Measurements from ENCODE around the gene HOXD10. TPM values are rescaled to one million over a fixed set of nuclear protein-coding genes. Genes with fewer than 3 reads are reported as not detected.

The HOXD10 gene
- total and polyA plus RNA-seq, 9 of the 15 experiments (the other 6 are each of a cell fraction or from before 2014, with no cell fraction given), result not detected

DNA sequence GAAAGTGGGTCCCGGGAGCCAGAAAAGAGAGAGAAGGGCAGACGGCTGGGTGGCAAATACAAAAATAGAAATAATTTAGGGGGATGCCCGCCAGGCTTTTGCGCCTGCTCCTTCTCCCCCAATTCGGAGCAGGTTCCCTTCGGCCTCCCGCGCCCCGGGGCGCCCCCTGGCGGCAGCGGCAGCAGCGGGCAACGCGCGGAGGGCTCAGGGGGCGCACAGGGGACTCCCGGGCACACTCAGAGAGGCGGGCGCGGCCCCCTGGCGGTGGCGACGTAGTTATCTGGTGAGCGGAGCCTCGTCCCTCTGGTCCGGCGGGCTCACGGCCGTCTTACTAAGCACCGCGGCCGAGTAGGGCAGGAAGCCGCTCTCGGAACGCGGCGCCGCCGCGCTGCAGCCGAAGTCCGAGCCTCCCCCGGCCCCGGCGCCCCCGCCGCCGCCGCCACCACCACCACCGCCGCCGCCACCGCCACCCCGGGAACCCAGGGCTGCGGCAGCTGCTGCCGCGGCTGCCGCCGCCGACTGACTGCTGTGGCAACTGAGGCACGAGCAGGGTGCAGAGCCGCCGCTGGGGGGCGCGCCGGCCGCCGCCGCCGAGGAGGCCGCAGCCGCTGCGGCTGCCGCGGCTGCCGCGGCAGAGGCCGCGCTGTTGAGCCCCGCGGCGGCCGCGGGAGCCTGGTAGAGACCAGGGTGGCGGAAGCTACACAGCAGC is 36.6 kb upstream of the HOXD10 start (continued):
- TF ChIP-seq, protein P1, sequence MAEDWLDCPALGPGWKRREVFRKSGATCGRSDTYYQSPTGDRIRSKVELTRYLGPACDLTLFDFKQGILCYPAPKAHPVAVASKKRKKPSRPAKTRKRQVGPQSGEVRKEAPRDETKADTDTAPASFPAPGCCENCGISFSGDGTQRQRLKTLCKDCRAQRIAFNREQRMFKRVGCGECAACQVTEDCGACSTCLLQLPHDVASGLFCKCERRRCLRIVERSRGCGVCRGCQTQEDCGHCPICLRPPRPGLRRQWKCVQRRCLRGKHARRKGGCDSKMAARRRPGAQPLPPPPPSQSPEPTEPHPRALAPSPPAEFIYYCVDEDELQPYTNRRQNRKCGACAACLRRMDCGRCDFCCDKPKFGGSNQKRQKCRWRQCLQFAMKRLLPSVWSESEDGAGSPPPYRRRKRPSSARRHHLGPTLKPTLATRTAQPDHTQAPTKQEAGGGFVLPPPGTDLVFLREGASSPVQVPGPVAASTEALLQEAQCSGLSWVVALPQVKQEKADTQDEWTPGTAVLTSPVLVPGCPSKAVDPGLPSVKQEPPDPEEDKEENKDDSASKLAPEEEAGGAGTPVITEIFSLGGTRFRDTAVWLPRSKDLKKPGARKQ (CRISPR knock-in tag; IDR thresholded peaks at IDR 0.05), result no peak
- no peak; the same call in 1 of the 2 replicates for TF ChIP-seq PHF8 (IDR thresholded peaks at IDR 0.05; ENCODE audit: borderline replicate concordance, low read length)
- peak in 1 of 2 experiments; percentile 67; a peak in 2 of 4 replicates for TF ChIP-seq TEAD1 (CRISPR knock-in tag; IDR thresholded peaks at IDR 0.05)
- TF ChIP-seq ZBTB1 (CRISPR knock-in tag; IDR thresholded peaks at IDR 0.05; ENCODE audit: borderline replicate concordance, low read depth), result peak; percentile 50; the same call in 1 of the 2 replicates
- TF ChIP-seq, protein P2, sequence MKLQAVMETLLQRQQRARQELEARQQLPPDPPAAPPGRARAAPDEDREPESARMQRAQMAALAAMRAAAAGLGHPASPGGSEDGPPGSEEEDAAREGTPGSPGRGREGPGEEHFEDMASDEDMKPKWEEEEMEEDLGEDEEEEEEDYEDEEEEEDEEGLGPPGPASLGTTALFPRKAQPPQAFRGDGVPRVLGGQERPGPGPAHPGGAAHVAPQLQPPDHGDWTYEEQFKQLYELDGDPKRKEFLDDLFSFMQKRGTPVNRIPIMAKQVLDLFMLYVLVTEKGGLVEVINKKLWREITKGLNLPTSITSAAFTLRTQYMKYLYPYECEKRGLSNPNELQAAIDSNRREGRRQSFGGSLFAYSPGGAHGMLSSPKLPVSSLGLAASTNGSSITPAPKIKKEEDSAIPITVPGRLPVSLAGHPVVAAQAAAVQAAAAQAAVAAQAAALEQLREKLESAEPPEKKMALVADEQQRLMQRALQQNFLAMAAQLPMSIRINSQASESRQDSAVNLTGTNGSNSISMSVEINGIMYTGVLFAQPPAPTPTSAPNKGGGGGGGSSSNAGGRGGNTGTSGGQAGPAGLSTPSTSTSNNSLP (IDR thresholded peaks at IDR 0.05; ENCODE audit: borderline replicate concordance, low read depth, low read length), result no peak
- TF ChIP-seq NR2C2 (CRISPR knock-in tag; IDR thresholded peaks at IDR 0.05), result no peak
- TF ChIP-seq NR2C2 (tag; IDR thresholded peaks at IDR 0.05), result no peak
- peak; percentile 33; the same call in 1 of the 2 replicates for TF ChIP-seq ZNF766 (CRISPR knock-in tag; conservative IDR thresholded peaks at IDR 0.05)
- TF ChIP-seq DDX20 (tag; IDR thresholded peaks at IDR 0.05; ENCODE audit: low read depth), result no peak
